HL-60 (cell line): ENCODE data around the gene ARSG.

ENCODE experiments used
- CTCF ChIP-seq: IDR thresholded peaks from one replicate; pipeline ENCODE4 v1.5.1; 2011; ENCODE audit warnings: low read length, control low read depth, inconsistent platforms; ENCODE audit not compliant: insufficient read depth
- GABPA ChIP-seq: IDR thresholded peaks from 2 replicates; pipeline ENCODE4 v1.6.1; 2012; ENCODE audit warnings: low read depth
- POLR2AphosphoS5 ChIP-seq: IDR thresholded peaks from 2 replicates; pipeline ENCODE4 v1.6.1; 2012; ENCODE audit warnings: low read depth
- REST ChIP-seq: IDR thresholded peaks from 2 replicates; pipeline ENCODE4 v1.6.1; 2012; ENCODE audit warnings: low read depth; ENCODE audit not compliant: insufficient replicate concordance

- TF ChIP-seq REST (no peak), CTCF (no peak), POLR2AphosphoS5 (no peak), GABPA (no peak)
These were observed 31.1 kb upstream of the ARSG start for GRCh38 chr17:68260051-68260762.
